K562 (cell line): ENCODE data around the gene UBR3. TPM values are rescaled to one million over a fixed set of nuclear protein-coding genes. Genes with fewer than 3 reads are reported as not detected.

Source experiments
- ATAC-seq: fragments of 200-7000 bp; cut with Tn5 transposase; 3 replicates; pipeline ENCODE4 v1.9.1; 2020; ENCODE audit warnings: moderate library complexity
- BruUV-seq: library from RNA; stranded (reverse); fragments of 400-500 nt; replicated peaks from 2 replicates; lab custom pipeline; 2021; lab: Mats Ljungman, UMichigan
- CTCF ChIA-PET: fragments of 300-600 bp; formaldehyde crosslinking; extraction: SDS; loops from one replicate; lab custom pipeline; 2021; ENCODE audit warnings: low intra/inter-chr PET ratio; lab: Yijun Ruan, JAX
- POLR2A ChIA-PET: fragments of 300-600, 350-650 bp; sonication (Branson Sonifier 250); formaldehyde crosslinking; extraction: SDS; loops from one replicate; lab custom pipeline; 2021; ENCODE audit warnings: antibody characterized with exemption, inconsistent platforms; lab: Yijun Ruan, JAX
- DNase-seq, 4 experiments: peaks; one replicate each; pipeline versions ENCODE4 v3.0.0 to v3.0.0-alpha.2; 2011 to 2018; ENCODE audit warnings: low spot score in 3 of 4, mixed read lengths in 3 of 4; ENCODE audit errors: extremely low read depth in 1 of 4
- FAIRE-seq: peaks from 2 replicates; lab custom pipeline; 2011; peaks lifted over from hg19 to GRCh38; lab: Jason Lieb, UNC
- H2AFZ ChIP-seq: 2 replicates; pipeline ENCODE4 v1.6.0; 2011; ENCODE audit warnings: low read depth, low read length, control low read depth, inconsistent platforms
- H3K27ac ChIP-seq: fragments of 200-600 bp; 3 replicates; pipeline ENCODE4 v1.8.0; 2011; ENCODE audit warnings: low read depth, mild to moderate bottlenecking, control low read depth, inconsistent platforms, low read length, moderate library complexity, mixed read lengths; ENCODE audit errors: extremely low read depth
- H3K27me3 ChIP-seq, 2 experiments: fragments of 300-600 bp in 1 of 2; 2 replicates in 1 of 2; 3 replicates in 1 of 2; pipeline versions ENCODE4 v1.6.0 to v1.8.0; 2011; ENCODE audit warnings: inconsistent platforms in 2 of 2, low read length in 2 of 2, mild to moderate bottlenecking in 1 of 2, mixed read lengths in 1 of 2, moderate library complexity in 1 of 2; ENCODE audit not compliant: control insufficient read depth in 2 of 2, insufficient read depth in 2 of 2
- H3K36me3 ChIP-seq: fragments of 300-600 bp; 3 replicates; pipeline ENCODE4 v1.8.0; 2011; ENCODE audit warnings: mild to moderate bottlenecking, low read length, inconsistent platforms; ENCODE audit not compliant: control insufficient read depth, insufficient read depth
- H3K4me1 ChIP-seq, 2 experiments: fragments of 200-600 bp in 1 of 2; replicated peaks in 1 of 2; 2 replicates in 1 of 2; 3 replicates in 1 of 2; pipeline versions ENCODE4 v1.5.1 to v1.8.0; 2011; ENCODE audit warnings: inconsistent platforms in 2 of 2, low read length in 2 of 2, mild to moderate bottlenecking in 1 of 2, mixed read lengths in 1 of 2, moderate library complexity in 1 of 2; ENCODE audit not compliant: control insufficient read depth in 2 of 2, insufficient read depth in 2 of 2
- H3K4me2 ChIP-seq: 2 replicates; pipeline ENCODE4 v1.6.1; 2011; ENCODE audit warnings: low read length, control low read depth, inconsistent platforms, mixed read lengths; ENCODE audit not compliant: insufficient read depth
- H3K4me3 ChIP-seq: fragments of 200-600 bp; sonication (generic), shearing (Covaris generic); 2 replicates; pipeline ENCODE4 v1.5.1; 2016; ENCODE audit warnings: control low read depth, inconsistent platforms
- H3K79me2 ChIP-seq: fragments of 200-600 bp; 3 replicates; pipeline ENCODE4 v1.8.0; 2011; ENCODE audit warnings: low read length, inconsistent platforms; ENCODE audit not compliant: control insufficient read depth, insufficient read depth
- H3K9ac ChIP-seq, 2 experiments: 2 replicates each; pipeline versions ENCODE4 v1.6.0 to v1.6.1; 2011; ENCODE audit warnings: low read depth in 2 of 2, low read length in 2 of 2, control low read depth in 1 of 2, inconsistent platforms in 1 of 2, mild to moderate bottlenecking in 1 of 2, mixed read lengths in 1 of 2; ENCODE audit not compliant: insufficient read depth in 1 of 2
- H3K9me1 ChIP-seq: one replicate; pipeline ENCODE4 v1.6.0; 2011; ENCODE audit warnings: inconsistent platforms, mild to moderate bottlenecking, low read length, moderate library complexity; ENCODE audit not compliant: control insufficient read depth, insufficient read depth
- H3K9me3 ChIP-seq: replicated peaks from 2 replicates; pipeline ENCODE4 v1.5.1; 2011; ENCODE audit warnings: low read depth, low read length, inconsistent platforms; ENCODE audit not compliant: control insufficient read depth, insufficient read depth
- H4K20me1 ChIP-seq: replicated peaks from 2 replicates; pipeline ENCODE4 v1.6.1; 2011; ENCODE audit warnings: low read length, inconsistent platforms, mixed read lengths; ENCODE audit not compliant: control insufficient read depth, insufficient read depth
- HDAC6 ChIP-seq: IDR thresholded peaks from 2 replicates; pipeline ENCODE4 v1.6.1; 2012; ENCODE audit warnings: low read depth, mild to moderate bottlenecking, control low read depth, inconsistent platforms, low read length, moderate library complexity
- WGBS: fragments of 100-300 bp; shearing (Covaris generic); methylation state at CpG from one replicate; pipeline ENCODE4 v1.1.6; 2016; ENCODE audit warnings: low coverage, mixed read lengths; ENCODE audit not compliant: insufficient coverage; ENCODE audit errors: missing lambda C conversion rate; 5-methylcytosine and 5-hydroxymethylcytosine counted together
- in situ Hi-C: fragments of 300-500 bp; cut with MboI; formaldehyde crosslinking; loops from 4 replicates; pipeline ENCODE4 v1.15.0; 2018; ENCODE audit warnings: inconsistent platforms, mixed read lengths
- intact Hi-C: fragments of 100-400 bp; cut with micrococcal nuclease; formaldehyde crosslinking; loops from 2 replicates; pipeline ENCODE4 v1.14.2; 2022
- polyA plus RNA-seq, 8 experiments: library from polyadenylated mRNA; depleted of rRNA in 4 of 8; stranded (reverse) in 5 of 8; unstranded in 3 of 8; fragments of >200 nt; fragmentation: Nextera tagmentation in 2 of 8; fragmentation: Illumina TruSeq in 1 of 8; extraction: Ambion mirVana in 2 of 8; extraction: Trizol in 1 of 8; gene quantifications; 2 replicates each; pipeline versions ENCODE4 v1.2.1 to v1.2.3, GENCODE V29; 2011 to 2014; ENCODE audit warnings: inconsistent platforms in 1 of 8, missing spikeins in 1 of 8
- total RNA-seq, 7 experiments: library from RNA; depleted of rRNA in 6 of 7; stranded (reverse); fragments of >200 nt in 6 of 7; fragmentation: Illumina TruSeq in 2 of 7; extraction: Trizol in 2 of 7; gene quantifications; 2 replicates each; pipeline versions ENCODE4 v1.2.1 to v1.2.3, GENCODE V29; 2011 to 2021; ENCODE audit warnings: low replicate concordance in 1 of 7
- TF ChIP-seq, protein P1 (sequence below), 2 experiments: fragments of 450-650 bp; IDR thresholded peaks; 2 replicates each; pipeline ENCODE4 v1.6.1; 2018; ENCODE audit warnings: mild to moderate bottlenecking in 2 of 2, low read depth in 1 of 2; ENCODE audit not compliant: partially characterized antibody in 2 of 2

Gene UBR3
- total and polyA plus RNA-seq, 9 of the 15 experiments (the other 6 are each of a cell fraction or from before 2014, with no cell fraction given): 14.4 to 63.5 (median 40.4) TPM

DNA sequence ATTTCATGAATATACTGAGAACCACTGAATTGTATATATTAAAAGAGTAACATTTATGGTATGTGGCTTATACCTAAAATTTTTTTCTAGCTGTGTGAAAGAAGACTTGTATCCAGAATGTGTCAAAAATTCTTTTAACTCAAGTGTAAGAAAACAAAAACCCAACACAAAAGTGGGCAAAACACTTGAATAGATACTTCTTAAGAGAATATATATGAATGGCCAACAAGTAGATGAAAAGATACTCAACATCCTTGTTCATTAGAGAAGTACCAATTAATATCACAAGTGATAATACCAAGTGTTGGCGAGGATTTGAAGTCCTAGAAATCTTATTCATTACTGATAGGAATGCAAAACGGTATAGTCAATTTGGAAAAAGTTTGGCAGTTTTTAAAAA is 243.5 kb downstream of the UBR3 start:
- no TSS peak for BruUV-seq
- H3K4me3 ChIP-seq: no peak overlapping the region
- H2AFZ ChIP-seq: no peak overlapping the region
- FAIRE-seq: no peak
- TF ChIP-seq, protein P1, sequence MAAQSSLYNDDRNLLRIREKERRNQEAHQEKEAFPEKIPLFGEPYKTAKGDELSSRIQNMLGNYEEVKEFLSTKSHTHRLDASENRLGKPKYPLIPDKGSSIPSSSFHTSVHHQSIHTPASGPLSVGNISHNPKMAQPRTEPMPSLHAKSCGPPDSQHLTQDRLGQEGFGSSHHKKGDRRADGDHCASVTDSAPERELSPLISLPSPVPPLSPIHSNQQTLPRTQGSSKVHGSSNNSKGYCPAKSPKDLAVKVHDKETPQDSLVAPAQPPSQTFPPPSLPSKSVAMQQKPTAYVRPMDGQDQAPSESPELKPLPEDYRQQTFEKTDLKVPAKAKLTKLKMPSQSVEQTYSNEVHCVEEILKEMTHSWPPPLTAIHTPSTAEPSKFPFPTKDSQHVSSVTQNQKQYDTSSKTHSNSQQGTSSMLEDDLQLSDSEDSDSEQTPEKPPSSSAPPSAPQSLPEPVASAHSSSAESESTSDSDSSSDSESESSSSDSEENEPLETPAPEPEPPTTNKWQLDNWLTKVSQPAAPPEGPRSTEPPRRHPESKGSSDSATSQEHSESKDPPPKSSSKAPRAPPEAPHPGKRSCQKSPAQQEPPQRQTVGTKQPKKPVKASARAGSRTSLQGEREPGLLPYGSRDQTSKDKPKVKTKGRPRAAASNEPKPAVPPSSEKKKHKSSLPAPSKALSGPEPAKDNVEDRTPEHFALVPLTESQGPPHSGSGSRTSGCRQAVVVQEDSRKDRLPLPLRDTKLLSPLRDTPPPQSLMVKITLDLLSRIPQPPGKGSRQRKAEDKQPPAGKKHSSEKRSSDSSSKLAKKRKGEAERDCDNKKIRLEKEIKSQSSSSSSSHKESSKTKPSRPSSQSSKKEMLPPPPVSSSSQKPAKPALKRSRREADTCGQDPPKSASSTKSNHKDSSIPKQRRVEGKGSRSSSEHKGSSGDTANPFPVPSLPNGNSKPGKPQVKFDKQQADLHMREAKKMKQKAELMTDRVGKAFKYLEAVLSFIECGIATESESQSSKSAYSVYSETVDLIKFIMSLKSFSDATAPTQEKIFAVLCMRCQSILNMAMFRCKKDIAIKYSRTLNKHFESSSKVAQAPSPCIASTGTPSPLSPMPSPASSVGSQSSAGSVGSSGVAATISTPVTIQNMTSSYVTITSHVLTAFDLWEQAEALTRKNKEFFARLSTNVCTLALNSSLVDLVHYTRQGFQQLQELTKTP (IDR thresholded peaks at IDR 0.05; ENCODE audit: low read depth in 1 of 2, partially characterized antibody in 2 of 2): peak in 1 of 2 experiments; percentile 95
- TF ChIP-seq HDAC6: no peak
- H3K79me2 ChIP-seq: no peaks in the 10 kb centered on the region
- no peaks in the 10 kb centered on the region for H3K4me1 ChIP-seq
- ChIA-PET CTCF (no interaction called here), POLR2A (no interaction called here)
- 0 out of 2 replicates have a peak, but pooled peaks cover 2% of the 10 kb centered on the region for H3K9me3 ChIP-seq
- no peak for ATAC-seq
- in situ Hi-C loops: no loop called here
- H3K4me2 ChIP-seq: no peak overlapping the region
- H3K9ac ChIP-seq: no peak overlapping the region
- DNase-seq: no peak
- WGBS: 69% methylated on average over 2 of the region's 2 CpGs
- H4K20me1 ChIP-seq: no peaks in the 10 kb centered on the region
- no peaks in the 10 kb centered on the region for H3K9me1 ChIP-seq
- H3K36me3 ChIP-seq: peaks cover 54% of the 10 kb centered on the region
- intact Hi-C loops: no loop called here
- no peaks in the 10 kb centered on the region for H3K27me3 ChIP-seq
- H3K27ac ChIP-seq: no peak overlapping the region
